ENCODE measurements around the gene C1QL1.

C1QL1 gene

GRCh38 chr17:44932096-44932786 is 35.9 kb downstream of the C1QL1 start:
- DNase-seq (ENCODE audit: low read depth in 2 of 2): no peak

GRCh38 chr17:44931376-44931775 is 36.7 kb downstream of the C1QL1 start:
- no peak for DNase-seq (ENCODE audit: low read depth in 2 of 2)

GRCh38 chr17:44930667-44931066 is 37.4 kb downstream of the C1QL1 start:
- no peak for DNase-seq (ENCODE audit: low read depth in 2 of 2)

- DNase-seq (ENCODE audit: low read depth in 2 of 2): no peak
Measured at GRCh38 chr17:44928950-44929720, 39.0 kb downstream of the C1QL1 start.

GRCh38 chr17:44928136-44928535 is 40.0 kb downstream of the C1QL1 start:
- DNase-seq (ENCODE audit: low read depth in 2 of 2): no peak

- DNase-seq (ENCODE audit: low read depth in 2 of 2): no peak
Measured at GRCh38 chr17:44927696-44928095, 40.4 kb downstream of the C1QL1 start.

GRCh38 chr17:44926821-44927525 is 41.1 kb downstream of the C1QL1 start:
- no peak for DNase-seq (ENCODE audit: low read depth in 2 of 2)

- no peak for DNase-seq (ENCODE audit: low read depth in 2 of 2)
Measured at GRCh38 chr17:44925731-44926697, 42.1 kb downstream of the C1QL1 start.

- no peak for DNase-seq (ENCODE audit: low read depth in 2 of 2)
Measured at GRCh38 chr17:44924107-44924544, 44.0 kb downstream of the C1QL1 start.

GRCh38 chr17:44922746-44923470 is 45.2 kb downstream of the C1QL1 start:
- DNase-seq (ENCODE audit: low read depth in 2 of 2): no peak

- no peak for DNase-seq (ENCODE audit: low read depth in 2 of 2)
Measured at GRCh38 chr17:44922136-44922535, 46.0 kb downstream of the C1QL1 start.

- no peak for DNase-seq (ENCODE audit: low read depth in 2 of 2)
Measured at GRCh38 chr17:44921122-44921882, 46.8 kb downstream of the C1QL1 start.

- DNase-seq (ENCODE audit: low read depth in 2 of 2): no peak
Measured at GRCh38 chr17:44920565-44920940, 47.5 kb downstream of the C1QL1 start.

- peak; percentile 38 to 53 for DNase-seq (ENCODE audit: low read depth in 2 of 2)
Measured at GRCh38 chr17:44919885-44920564, 48.1 kb downstream of the C1QL1 start.

- no peak for DNase-seq (ENCODE audit: low read depth in 2 of 2)
Measured at GRCh38 chr17:44919411-44919810, 48.7 kb downstream of the C1QL1 start.

GRCh38 chr17:44918006-44918405 is 50.1 kb downstream of the C1QL1 start:
- DNase-seq (ENCODE audit: low read depth in 2 of 2): no peak

- DNase-seq (ENCODE audit: low read depth in 2 of 2): no peak
Measured at GRCh38 chr17:44917456-44917855, 50.6 kb downstream of the C1QL1 start.

GRCh38 chr17:44916781-44917241 is 51.3 kb downstream of the C1QL1 start:
- DNase-seq (ENCODE audit: low read depth in 2 of 2): no peak
